Measurements from ENCODE around the gene ALS2CL. TPM values are rescaled to one million over a fixed set of nuclear protein-coding genes. Genes with fewer than 3 reads are reported as not detected.

The ALS2CL gene
- total and polyA plus RNA-seq, 2 experiments from 2014 or later = 3.4 to 11.8 TPM

GRCh38 chr3:46642971-46643370 lies 50.5 kb downstream of the ALS2CL start:
- peaks cover 3% of the 10 kb centered on the region for H3K27me3 Mint-ChIP-seq (ENCODE audit: insufficient read depth, low read depth, poor library complexity)
- H3K4me2 ChIP-seq = no peak overlapping the region
- no peaks in the 10 kb centered on the region for H4K20me1 ChIP-seq (replicated peaks; ENCODE audit: insufficient read depth)
- H2AFZ ChIP-seq = no peak overlapping the region
- ATAC-seq (no peak), DNase-seq (ENCODE audit: low spot score) (no peak)
- no peaks in the 10 kb centered on the region for H3K27me3 ChIP-seq (ENCODE audit: insufficient read depth)
- H3K4me3 ChIP-seq = no peak overlapping the region
- H3K27ac Mint-ChIP-seq = no peak overlapping the region
- H3K4me1 Mint-ChIP-seq = no peaks in the 10 kb centered on the region; the same call in 2 of the 3 replicates
- H3K9me2 ChIP-seq (ENCODE audit: insufficient read depth) = peaks cover 10% of the 10 kb centered on the region; the same call in 1 of the 2 replicates
- H3K27ac ChIP-seq (ENCODE audit: low read depth) = no peak overlapping the region
- H3K4me3 Mint-ChIP-seq = no peak overlapping the region
- H3K79me2 ChIP-seq (replicated peaks; ENCODE audit: insufficient read depth) = no peaks in the 10 kb centered on the region
- H3F3A ChIP-seq (replicated peaks; ENCODE audit: low read depth) = no peaks in the 10 kb centered on the region
- H3K36me3 Mint-ChIP-seq (ENCODE audit: low read depth) = peaks cover 7% of the 10 kb centered on the region; the same call in 1 of the 3 replicates
- no peaks in the 10 kb centered on the region for H3K4me1 ChIP-seq (ENCODE audit: insufficient read depth)
- TF ChIP-seq REST (IDR thresholded peaks at IDR 0.05; ENCODE audit: unreplicated experiment) (no peak), CREB1 (CRISPR knock-in tag; IDR thresholded peaks at IDR 0.05; ENCODE audit: low read depth) (no peak), EZH2phosphoT487 (IDR thresholded peaks at IDR 0.05; ENCODE audit: unreplicated experiment) (no peak), ZNF462 (CRISPR knock-in tag; IDR thresholded peaks at IDR 0.05) (no peak), STAT1 (IDR thresholded peaks at IDR 0.05; ENCODE audit: unreplicated experiment) (no peak), CTCF (conservative IDR thresholded peaks at IDR 0.05; ENCODE audit: low read depth in 2 of 2) (no peak), ZNF114 (CRISPR knock-in tag; IDR thresholded peaks at IDR 0.05) (no peak)
- TF ChIP-seq, protein P1, sequence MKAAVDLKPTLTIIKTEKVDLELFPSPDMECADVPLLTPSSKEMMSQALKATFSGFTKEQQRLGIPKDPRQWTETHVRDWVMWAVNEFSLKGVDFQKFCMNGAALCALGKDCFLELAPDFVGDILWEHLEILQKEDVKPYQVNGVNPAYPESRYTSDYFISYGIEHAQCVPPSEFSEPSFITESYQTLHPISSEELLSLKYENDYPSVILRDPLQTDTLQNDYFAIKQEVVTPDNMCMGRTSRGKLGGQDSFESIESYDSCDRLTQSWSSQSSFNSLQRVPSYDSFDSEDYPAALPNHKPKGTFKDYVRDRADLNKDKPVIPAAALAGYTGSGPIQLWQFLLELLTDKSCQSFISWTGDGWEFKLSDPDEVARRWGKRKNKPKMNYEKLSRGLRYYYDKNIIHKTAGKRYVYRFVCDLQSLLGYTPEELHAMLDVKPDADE (IDR thresholded peaks at IDR 0.05) = no peak
- H3K36me3 ChIP-seq (ENCODE audit: insufficient read depth) = no peaks in the 10 kb centered on the region
- peaks cover 13% of the 10 kb centered on the region; the same call in 2 of the 3 replicates for H3K9me3 Mint-ChIP-seq

Data from GM23338 (cell line).